NCI-H2196 treated with DMSO at 0.1 percent for 48 hours (cell line): ENCODE measurements around the gene PKP1.

ENCODE experiments used
- DNase-seq: peaks from one replicate; lab custom pipeline; 2025; ENCODE audit not compliant: unreplicated experiment; lab: John Stamatoyannopoulos, UW

Gene PKP1

GRCh38 chr1:201281573-201281972, 1.7 kb upstream of the PKP1 start:
- DNase-seq: no peak

GRCh38 chr1:201282216-201282615, 1.1 kb upstream of the PKP1 start:
- DNase-seq: no peak

- DNase-seq: no peak
Measured at GRCh38 chr1:201283836-201284553, 689 bp downstream of the PKP1 start.

- no peak for DNase-seq
Measured at GRCh38 chr1:201284636-201285035, 1.3 kb downstream of the PKP1 start.

DNA sequence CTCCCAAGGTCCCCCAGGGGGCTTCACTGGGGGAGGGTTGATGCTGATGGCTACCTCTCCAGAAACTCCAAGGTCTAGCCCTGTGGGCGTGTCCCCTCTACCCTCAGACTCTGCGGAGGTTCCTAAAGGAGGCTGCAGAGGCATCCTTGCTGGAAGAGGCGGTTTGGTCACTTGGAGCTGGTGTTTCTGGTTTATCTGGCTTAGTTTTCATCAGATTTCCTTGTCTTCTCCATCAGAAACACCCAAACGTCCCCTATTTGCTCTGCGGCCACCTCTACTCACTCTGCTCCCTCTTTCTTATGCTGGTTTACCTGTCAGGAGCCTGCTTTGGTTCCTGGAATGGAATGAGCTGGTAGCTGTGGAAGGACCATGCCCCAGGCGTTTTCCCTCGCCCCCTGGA, 2.5 kb downstream of the PKP1 start:
- DNase-seq: no peak

- no peak for DNase-seq
Measured at GRCh38 chr1:201286445-201286844, 3.1 kb downstream of the PKP1 start.

DNA sequence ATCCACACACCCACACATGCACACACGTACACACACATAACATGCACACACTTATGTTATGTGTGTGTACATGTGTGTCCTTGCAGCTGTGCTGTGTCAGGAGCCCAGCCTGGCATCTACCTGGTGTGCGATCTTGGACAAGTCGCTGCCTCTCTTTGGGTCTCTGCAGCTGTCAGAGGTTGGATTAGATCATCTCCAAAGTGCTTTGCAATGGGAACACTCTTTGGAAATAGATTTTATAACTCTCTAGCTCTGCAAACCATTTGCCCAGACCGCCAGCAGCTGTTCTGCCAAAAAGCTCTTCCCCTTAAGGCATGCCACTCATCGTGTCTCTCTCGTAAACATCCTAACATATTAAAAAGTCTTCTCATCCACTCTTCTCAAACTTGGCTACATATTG, 4.7 kb downstream of the PKP1 start:
- no peak for DNase-seq

GRCh38 chr1:201288765-201289164, 5.5 kb downstream of the PKP1 start:
- DNase-seq: no peak

GRCh38 chr1:201290551-201290950, 7.2 kb downstream of the PKP1 start:
- no peak for DNase-seq

- no peak for DNase-seq
Measured at GRCh38 chr1:201291916-201292315, 8.6 kb downstream of the PKP1 start.

DNA sequence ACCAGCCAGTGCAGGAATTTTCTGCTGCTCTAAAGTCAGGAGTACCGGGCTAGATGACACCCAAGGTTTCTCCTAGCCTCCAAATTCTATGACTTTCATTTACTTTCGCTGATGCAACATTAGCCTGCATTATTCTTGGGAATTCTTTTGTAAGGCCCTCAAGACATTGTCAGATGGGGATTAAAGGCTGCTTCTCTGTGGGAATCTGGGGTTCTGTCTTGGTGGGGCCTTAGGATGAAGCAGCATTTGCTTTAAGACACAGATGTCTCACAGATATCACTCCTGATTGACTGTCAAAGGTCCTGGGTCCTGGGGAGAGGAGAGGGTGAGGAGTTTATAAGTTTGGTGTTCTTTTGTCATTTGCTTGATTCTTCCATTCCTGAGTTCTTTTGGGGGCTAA, 11.6 kb downstream of the PKP1 start:
- DNase-seq: no peak

DNA sequence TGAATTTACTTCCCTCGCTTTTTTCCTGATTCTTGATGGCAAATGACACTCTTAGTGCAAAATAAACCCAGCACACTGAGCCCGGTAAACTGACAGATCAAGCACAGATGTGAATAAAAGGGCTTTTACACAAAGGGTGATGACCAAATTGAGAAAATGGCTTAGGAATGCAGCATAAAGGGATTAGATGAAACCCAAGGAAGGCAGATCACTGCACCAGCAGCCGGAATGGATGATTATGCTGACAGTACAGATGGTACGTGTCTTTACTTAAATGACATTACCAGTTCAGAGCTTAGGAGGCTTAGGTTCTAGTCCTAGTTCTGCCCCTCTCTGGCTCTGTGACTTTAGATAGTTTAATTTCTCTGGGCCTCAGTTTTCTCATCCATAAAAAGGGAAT, 12.0 kb downstream of the PKP1 start:
- DNase-seq: no peak

DNA sequence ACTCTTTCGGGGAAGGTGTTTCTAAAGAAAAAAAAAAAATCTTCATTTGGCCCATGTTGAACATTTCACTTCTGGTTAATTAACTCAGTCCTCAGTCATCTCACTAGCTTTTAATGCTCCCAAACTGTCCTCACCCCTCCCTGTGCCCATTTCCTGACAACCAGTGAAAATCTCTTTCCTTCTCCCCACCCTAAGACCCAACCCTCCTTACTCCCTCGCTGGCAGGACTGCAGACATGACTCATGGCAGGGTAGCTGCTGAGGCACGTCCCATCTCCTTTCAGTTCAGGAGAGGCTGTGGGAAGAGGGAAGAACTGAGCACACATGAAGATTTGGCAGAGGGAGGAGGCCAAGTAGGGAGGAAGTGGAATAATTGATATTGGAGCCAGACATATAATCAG, 12.6 kb downstream of the PKP1 start:
- DNase-seq: no peak

DNA sequence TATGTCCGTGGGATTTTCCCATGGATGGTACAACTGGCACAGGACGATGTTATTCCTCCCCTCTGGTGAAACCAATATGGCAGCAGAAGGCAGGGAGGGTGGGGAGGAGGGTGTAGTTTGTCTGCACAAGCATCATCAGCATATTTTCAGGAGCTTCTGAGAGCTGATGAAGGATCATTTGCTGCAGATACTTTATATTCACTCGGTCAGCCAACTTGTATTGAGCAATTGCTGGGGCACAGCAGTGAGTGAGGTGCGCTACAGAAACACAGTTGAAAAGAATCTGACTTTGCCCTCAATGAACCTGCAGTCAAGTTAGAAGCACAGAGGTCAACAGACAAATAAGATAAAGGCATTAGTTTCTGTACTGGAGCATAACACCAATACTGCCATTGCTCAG, 13.0 kb downstream of the PKP1 start:
- no peak for DNase-seq

- DNase-seq: no peak
Measured at GRCh38 chr1:201298396-201299381, 15.4 kb downstream of the PKP1 start.

DNA sequence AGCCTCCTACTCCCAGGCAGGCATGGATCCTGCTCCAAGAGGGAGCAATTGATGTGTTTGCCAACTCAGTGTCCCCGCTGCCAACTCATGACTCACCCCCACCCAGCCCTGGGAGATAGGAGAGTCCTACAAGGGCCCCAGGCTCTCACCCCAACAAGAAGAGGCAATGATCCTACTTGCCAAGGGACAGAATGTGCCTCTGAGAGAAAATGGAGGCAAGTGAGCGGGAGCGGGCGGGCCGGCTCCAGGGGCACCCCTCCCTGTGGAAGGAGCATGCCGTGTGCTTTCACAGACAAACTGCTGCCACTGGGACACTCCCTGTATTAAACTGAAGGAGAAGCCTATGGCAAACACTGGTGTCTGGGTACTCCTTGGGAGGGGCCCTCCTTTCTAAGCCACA, 16.7 kb downstream of the PKP1 start:
- no peak for DNase-seq

DNA sequence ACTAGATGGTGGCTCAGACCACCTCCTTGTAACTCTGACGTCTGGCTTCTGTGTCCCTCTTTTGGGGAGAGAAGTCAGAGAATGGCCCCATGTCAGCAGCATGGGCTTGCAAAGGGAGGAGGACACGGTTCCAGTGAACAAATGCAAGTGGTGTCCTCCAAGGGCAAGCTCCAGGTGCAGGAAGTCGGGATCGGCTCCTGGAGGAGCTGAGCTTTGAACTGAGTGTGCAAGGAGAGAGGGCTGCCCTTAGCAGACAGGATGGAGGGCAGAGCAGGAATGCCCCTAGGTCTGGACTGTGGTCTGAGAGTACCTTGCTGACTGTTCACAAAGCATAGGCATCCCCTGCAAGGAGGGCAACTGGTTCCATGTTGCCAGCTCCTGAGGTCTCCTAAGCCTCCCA, 17.3 kb downstream of the PKP1 start:
- no peak for DNase-seq

- no peak for DNase-seq
Measured at GRCh38 chr1:201302163-201303152, 19.2 kb downstream of the PKP1 start.

DNA sequence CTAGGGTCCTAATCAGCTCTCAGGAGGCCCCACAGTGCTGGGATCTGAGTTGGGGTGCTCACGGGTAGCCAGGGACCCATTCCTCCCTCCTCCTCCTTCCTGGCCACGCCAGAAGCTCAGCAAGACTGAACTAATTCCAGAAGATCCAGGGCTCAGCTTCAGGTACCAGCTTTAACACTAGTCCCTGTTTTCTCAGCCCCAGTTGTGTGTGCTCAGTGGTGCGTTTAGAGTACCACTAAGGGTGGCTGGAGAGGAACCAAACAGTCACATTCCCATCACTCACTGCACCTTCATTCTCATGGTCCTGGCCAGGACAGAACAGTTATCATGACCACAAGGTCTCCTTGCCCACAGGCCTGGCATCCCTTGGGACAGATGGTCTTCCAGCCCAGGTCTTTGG, 20.8 kb downstream of the PKP1 start:
- DNase-seq: no peak

- peak; percentile 20 for DNase-seq
Measured at GRCh38 chr1:201305815-201306214, 22.5 kb downstream of the PKP1 start.

- DNase-seq: no peak
Measured at GRCh38 chr1:201307231-201307630, 23.9 kb downstream of the PKP1 start.
